Testis (tissue), 3 donors: ENCODE results near the gene BEST2. TPM values are rescaled to one million over a fixed set of nuclear protein-coding genes. Genes with fewer than 3 reads are reported as not detected.

Experiments used
- DNase-seq: peaks from one replicate; pipeline ENCODE4 v3.0.0-alpha.2; 2019
- H3K27ac ChIP-seq, 2 donors: fragments of 200-600 bp; sonication (generic); one replicate each; pipeline ENCODE4 v1.5.1; 2019
- H3K27me3 ChIP-seq: fragments of 200-600 bp; sonication (generic); one replicate; pipeline ENCODE4 v1.5.1; 2019
- H3K36me3 ChIP-seq: fragments of 200-600 bp; sonication (generic); one replicate; pipeline ENCODE4 v1.5.1; 2017; ENCODE audit warnings: low read depth; ENCODE audit errors: missing control alignments
- H3K4me1 ChIP-seq: fragments of 200-600 bp; sonication (generic); one replicate; pipeline ENCODE4 v1.5.1; 2019
- H3K4me3 ChIP-seq, 2 donors: fragments of 200-600 bp; sonication (generic); one replicate each; pipeline ENCODE4 v1.5.1; 2017 to 2019
- H3K9me3 ChIP-seq: fragments of 200-600 bp; sonication (generic); one replicate; pipeline ENCODE4 v1.5.1; 2017
- CTCF ChIP-seq, 3 experiments: fragments of 450-650 bp in 2 of 3; fragments of 200-600 bp in 1 of 3; sonication (generic) in 1 of 3; IDR thresholded peaks; one replicate each; pipeline ENCODE4 v1.5.1; 2016 to 2019; ENCODE audit warnings: antibody characterized with exemption in 3 of 3, mild to moderate bottlenecking in 2 of 3, moderate library complexity in 1 of 3
- POLR2A ChIP-seq: fragments of 450-650 bp; IDR thresholded peaks from one replicate; pipeline ENCODE4 v1.6.1; 2017; ENCODE audit warnings: antibody characterized with exemption, mild to moderate bottlenecking, moderate library complexity
- WGBS, 2 donors: methylation state at CpG; one replicate each; pipeline ENCODE4 v1.1.5; 2018; 5-methylcytosine and 5-hydroxymethylcytosine counted together
- intact Hi-C: fragments of 100-400 bp; cut with DNase I; formaldehyde crosslinking; loops from one replicate; pipeline ENCODE4 v1.15.1; 2023; ENCODE audit warnings: low total_unique reads
- polyA plus RNA-seq: library from polyadenylated mRNA; stranded (reverse); fragments of 350-450 nt; fragmentation: Illumina TruSeq; extraction: RNeasy Lipid Tissue Mini Kit (QIAGEN cat#74804); gene quantifications from one replicate; pipeline ENCODE4 v1.2.3, GENCODE V29; 2014; ENCODE audit warnings: low read depth, low replicate concordance; ENCODE audit not compliant: insufficient read depth
- total RNA-seq, 2 donors: library from RNA; depleted of rRNA; stranded (reverse); fragments of >200 nt; gene quantifications; one replicate each; pipeline ENCODE4 v1.2.3, GENCODE V29; 2016

BEST2 gene
- total and polyA plus RNA-seq, 3 donors from 2014 or later = 0.50 to 0.87 TPM; not detected in 1

GRCh38 chr19:12727745-12728433, 23.7 kb upstream of the BEST2 start:
- peaks cover 23% of the 10 kb centered on the region for H3K4me1 ChIP-seq
- no peaks in the 10 kb centered on the region for H3K36me3 ChIP-seq
- no peak overlapping the region for H3K4me3 ChIP-seq
- H3K9me3 ChIP-seq = no peaks in the 10 kb centered on the region
- 85 to 94% methylated on average over 8 to 9 of the region's 9 CpGs for WGBS, 2 donors
- intact Hi-C loops = no loop called here
- no peak overlapping the region for H3K27ac ChIP-seq
- TF ChIP-seq CTCF (IDR thresholded peaks at IDR 0.05) (no peak), POLR2A (no peak)
- no peak for DNase-seq
- no peaks in the 10 kb centered on the region for H3K27me3 ChIP-seq

GRCh38 chr19:12730064-12730463, 21.5 kb upstream of the BEST2 start:
- Histone ChIP-seq H3K9me3 (no peaks in the 10 kb centered on the region), H3K27me3 (no peaks in the 10 kb centered on the region), H3K36me3 (no peaks in the 10 kb centered on the region), H3K27ac (no peak overlapping the region), H3K4me1 (peaks cover 16% of the 10 kb centered on the region), H3K4me3 (no peak overlapping the region)
- 71 to 72% methylated on average over 3 of the region's 3 CpGs for WGBS, 2 donors
- DNase-seq = no peak
- TF ChIP-seq CTCF (IDR thresholded peaks at IDR 0.05) (no peak), POLR2A (no peak)
- intact Hi-C loops = loop anchor here (10.0 kb wide), 1 partner anchor 65 kb away; the partner anchor contains the start of gene JUNB

- Histone ChIP-seq H3K27me3 (no peaks in the 10 kb centered on the region), H3K9me3 (no peaks in the 10 kb centered on the region), H3K36me3 (no peaks in the 10 kb centered on the region), H3K27ac (no peak overlapping the region), H3K4me3 (no peak overlapping the region), H3K4me1 (peaks cover 16% of the 10 kb centered on the region)
- intact Hi-C loops = loop anchor here (10.0 kb wide), 1 partner anchor 63 kb away; the partner anchor contains the start of gene JUNB
- TF ChIP-seq CTCF (IDR thresholded peaks at IDR 0.05) = no peak
- no peak for TF ChIP-seq POLR2A
- DNase-seq = no peak
- WGBS, 2 donors = 90 to 93% methylated on average over 21 to 24 of the region's 24 CpGs
Observed at GRCh38 chr19:12731337-12731736, 20.3 kb upstream of the BEST2 start.

GRCh38 chr19:12733369-12734214, 18.0 kb upstream of the BEST2 start:
- no peak for TF ChIP-seq CTCF (IDR thresholded peaks at IDR 0.05)
- TF ChIP-seq POLR2A = no peak
- intact Hi-C loops = loop anchor here (10.0 kb wide), 1 partner anchor 61 kb away; the partner anchor contains the start of gene JUNB
- H3K27me3 ChIP-seq = no peaks in the 10 kb centered on the region
- no peaks in the 10 kb centered on the region for H3K36me3 ChIP-seq
- 2 to 7% methylated on average over 10 to 15 of the region's 15 CpGs for WGBS, 2 donors
- peak overlapping the region; percentile 90 to 91 for H3K4me3 ChIP-seq
- peaks cover 22% of the 10 kb centered on the region for H3K4me1 ChIP-seq
- peak; percentile 36 for DNase-seq
- H3K27ac ChIP-seq = peak overlapping the region; percentile 85 to 89
- no peaks in the 10 kb centered on the region for H3K9me3 ChIP-seq
